K562 (cell line): ENCODE data around the gene TNFSF13. TPM values are rescaled to one million over a fixed set of nuclear protein-coding genes. Genes with fewer than 3 reads are reported as not detected.
A peak's percentile ranks its signal among the peaks of the same experiment; 100 is the strongest.

ENCODE experiments used
- ETS2 ChIP-seq: IDR thresholded peaks from 2 replicates; pipeline ENCODE4 v1.6.1; 2016; ENCODE audit warnings: borderline replicate concordance, missing genetic modification characterization, mild to moderate bottlenecking, moderate library complexity, missing compliant biosample characterization; ENCODE audit not compliant: poor library complexity, severe bottlenecking
- FOSL1 ChIP-seq: fragments of 200-800 bp; sonication (Bioruptor generic); conservative IDR thresholded peaks from 2 replicates; pipeline ENCODE4 v1.6.1; 2016; ENCODE audit warnings: missing genetic modification characterization, missing compliant biosample characterization
- JUND ChIP-seq, 2 experiments: IDR thresholded peaks; 2 replicates in 1 of 2; 3 replicates in 1 of 2; pipeline ENCODE4 v1.6.1; 2011; ENCODE audit warnings: borderline replicate concordance in 2 of 2, low read depth in 2 of 2, low read length in 2 of 2, improper control_type of control experiment in 1 of 2, missing biosample characterization in 1 of 2, missing genetic modification characterization in 1 of 2, missing genetic modification reagents in 1 of 2
- MCM7 ChIP-seq, 2 experiments: fragments of 450-650 bp; IDR thresholded peaks; 2 replicates each; pipeline ENCODE4 v1.6.1; 2016 to 2018
- NFATC3 ChIP-seq: fragments of 450-650 bp; IDR thresholded peaks from 2 replicates; pipeline ENCODE4 v1.6.1; 2017; ENCODE audit warnings: mild to moderate bottlenecking
- PHF20 ChIP-seq: fragments of 450-650 bp; IDR thresholded peaks from 2 replicates; pipeline ENCODE4 v1.6.1; 2018; ENCODE audit not compliant: partially characterized antibody
- TEAD2 ChIP-seq: fragments of 450-650 bp; IDR thresholded peaks from 2 replicates; pipeline ENCODE4 v1.6.1; 2016; ENCODE audit warnings: missing genetic modification characterization, control low read depth, missing compliant biosample characterization
- ZFPM2 ChIP-seq: fragments of 250-450 bp; sonication (Bioruptor Pico); IDR thresholded peaks from 2 replicates; pipeline ENCODE4 v1.5.1; 2022; ENCODE audit warnings: mild to moderate bottlenecking
- polyA plus RNA-seq, 8 experiments: library from polyadenylated mRNA; depleted of rRNA in 4 of 8; stranded (reverse) in 5 of 8; unstranded in 3 of 8; fragments of >200 nt; fragmentation: Nextera tagmentation in 2 of 8; fragmentation: Illumina TruSeq in 1 of 8; extraction: Ambion mirVana in 2 of 8; extraction: Trizol in 1 of 8; gene quantifications; 2 replicates each; pipeline versions ENCODE4 v1.2.1 to v1.2.3, GENCODE V29; 2011 to 2014; ENCODE audit warnings: inconsistent platforms in 1 of 8, missing spikeins in 1 of 8
- total RNA-seq, 7 experiments: library from RNA; depleted of rRNA in 6 of 7; stranded (reverse); fragments of >200 nt in 6 of 7; fragmentation: Illumina TruSeq in 2 of 7; extraction: Trizol in 2 of 7; gene quantifications; 2 replicates each; pipeline versions ENCODE4 v1.2.1 to v1.2.3, GENCODE V29; 2011 to 2021; ENCODE audit warnings: low replicate concordance in 1 of 7
- TF ChIP-seq, protein P1 (sequence below): fragments of 250-450 bp; sonication (Bioruptor Pico); IDR thresholded peaks from 2 replicates; pipeline ENCODE4 v1.4.0; 2020; ENCODE audit warnings: mild to moderate bottlenecking

Gene TNFSF13
- total and polyA plus RNA-seq, 9 of the 15 experiments (the other 6 are each of a cell fraction or from before 2014, with no cell fraction given): 0.04 to 0.51 (median 0.19) TPM; not detected in 1

GRCh38 chr17:7587420-7588151, 29.0 kb downstream of the TNFSF13 start (continued):
- TF ChIP-seq, protein P1, sequence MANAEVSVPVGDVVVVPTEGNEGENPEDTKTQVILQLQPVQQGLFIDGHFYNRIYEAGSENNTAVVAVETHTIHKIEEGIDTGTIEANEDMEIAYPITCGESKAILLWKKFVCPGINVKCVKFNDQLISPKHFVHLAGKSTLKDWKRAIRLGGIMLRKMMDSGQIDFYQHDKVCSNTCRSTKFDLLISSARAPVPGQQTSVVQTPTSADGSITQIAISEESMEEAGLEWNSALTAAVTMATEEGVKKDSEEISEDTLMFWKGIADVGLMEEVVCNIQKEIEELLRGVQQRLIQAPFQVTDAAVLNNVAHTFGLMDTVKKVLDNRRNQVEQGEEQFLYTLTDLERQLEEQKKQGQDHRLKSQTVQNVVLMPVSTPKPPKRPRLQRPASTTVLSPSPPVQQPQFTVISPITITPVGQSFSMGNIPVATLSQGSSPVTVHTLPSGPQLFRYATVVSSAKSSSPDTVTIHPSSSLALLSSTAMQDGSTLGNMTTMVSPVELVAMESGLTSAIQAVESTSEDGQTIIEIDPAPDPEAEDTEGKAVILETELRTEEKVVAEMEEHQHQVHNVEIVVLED (CRISPR knock-in tag): no peak
- TF ChIP-seq MCM7 (IDR thresholded peaks at IDR 0.05) (no peak), PHF20 (no peak), ZFPM2 (CRISPR knock-in tag) (no peak), NFATC3 (no peak), TEAD2 (tag) (no peak), ETS2 (no peak), JUND (IDR thresholded peaks at IDR 0.05; ENCODE audit: borderline replicate concordance, low read depth, low read length) (peak; percentile 81), JUND (tag; IDR thresholded peaks at IDR 0.05; ENCODE audit: borderline replicate concordance, low read depth, low read length) (no peak; the same call in 2 of the 3 replicates), FOSL1 (tag) (peak; percentile 61)
